MM.1S (cell line): ENCODE results near the gene FTH1.

ENCODE experiments used
- DNase-seq: peaks from one replicate; pipeline ENCODE4 v3.0.0-alpha.2; 2015
- H2AFZ ChIP-seq: fragments of 300-600 bp; sonication (generic); 2 replicates; pipeline ENCODE4 v1.6.0; 2016; ENCODE audit warnings: antibody characterized with exemption, low read length
- H3F3A ChIP-seq: fragments of 300-600 bp; sonication (generic); 2 replicates; pipeline ENCODE4 v1.6.1; 2016; ENCODE audit warnings: mild to moderate bottlenecking, antibody characterized with exemption, low read length, moderate library complexity, mixed read lengths; ENCODE audit not compliant: insufficient read depth
- H3K27ac ChIP-seq: fragments of 300-600 bp; sonication (generic); 2 replicates; pipeline ENCODE4 v1.5.1; 2016; ENCODE audit warnings: mild to moderate bottlenecking, low read length
- H3K27me3 ChIP-seq: fragments of 300-600 bp; sonication (generic); replicated peaks from 2 replicates; pipeline ENCODE4 v1.6.0; 2016; ENCODE audit warnings: low read length; ENCODE audit not compliant: insufficient read depth
- H3K36me3 ChIP-seq: fragments of 300-600 bp; sonication (generic); replicated peaks from 2 replicates; pipeline ENCODE4 v1.6.1; 2016; ENCODE audit warnings: mild to moderate bottlenecking, low read length, mixed read lengths; ENCODE audit not compliant: insufficient read depth
- H3K4me1 ChIP-seq: fragments of 300-600 bp; sonication (generic); 2 replicates; pipeline ENCODE4 v1.6.1; 2016; ENCODE audit warnings: low read length, mixed read lengths
- H3K4me2 ChIP-seq: fragments of 300-600 bp; sonication (generic); 2 replicates; pipeline ENCODE4 v1.6.0; 2016; ENCODE audit warnings: low read depth, low read length
- H3K4me3 ChIP-seq: fragments of 300-600 bp; sonication (generic); 2 replicates; pipeline ENCODE4 v1.5.1; 2016; ENCODE audit warnings: low read length, mixed read lengths
- H3K79me2 ChIP-seq: fragments of 300-600 bp; sonication (generic); 2 replicates; pipeline ENCODE4 v1.6.1; 2016; ENCODE audit warnings: mixed run types, low read length, mixed read lengths
- H3K9ac ChIP-seq: fragments of 300-600 bp; sonication (generic); 2 replicates; pipeline ENCODE4 v1.6.1; 2016; ENCODE audit warnings: low read length, mixed read lengths
- H3K9me2 ChIP-seq: fragments of 300-600 bp; sonication (generic); replicated peaks from 2 replicates; pipeline ENCODE4 v1.6.1; 2016; ENCODE audit warnings: mild to moderate bottlenecking, low read length, mixed read lengths; ENCODE audit not compliant: insufficient read depth
- H3K9me3 ChIP-seq: fragments of 300-600 bp; sonication (generic); replicated peaks from 2 replicates; pipeline ENCODE4 v1.6.1; 2016; ENCODE audit warnings: mild to moderate bottlenecking, low read length, mixed read lengths; ENCODE audit not compliant: insufficient read depth
- H4K20me1 ChIP-seq: fragments of 300-600 bp; sonication (generic); 2 replicates; pipeline ENCODE4 v1.6.1; 2016; ENCODE audit warnings: mild to moderate bottlenecking, low read length, moderate library complexity, mixed read lengths; ENCODE audit not compliant: insufficient read depth
- CTCF ChIP-seq: fragments of 300-600 bp; sonication (generic); IDR thresholded peaks from 2 replicates; pipeline ENCODE4 v1.5.1; 2016; ENCODE audit warnings: antibody characterized with exemption, low read length, mixed read lengths
- EZH2 ChIP-seq: fragments of 300-600 bp; sonication (generic); optimal IDR thresholded peaks from 2 replicates; pipeline ENCODE3; 2017; ENCODE audit warnings: low read depth, mild to moderate bottlenecking, antibody characterized with exemption, low read length, mixed read lengths
- EZH2phosphoT487 ChIP-seq: fragments of 300-600 bp; sonication (generic); IDR thresholded peaks from 2 replicates; pipeline ENCODE4 v1.6.1; 2018; ENCODE audit warnings: antibody characterized with exemption, low read length

FTH1 gene

GRCh38 chr11:61935861-61936260, 31.6 kb downstream of the FTH1 start:
- Histone ChIP-seq H2AFZ (no peak overlapping the region), H3K9ac (no peak overlapping the region), H3F3A (no peaks in the 10 kb centered on the region), H3K79me2 (no peaks in the 10 kb centered on the region), H3K9me2 (no peaks in the 10 kb centered on the region), H3K4me3 (no peak overlapping the region), H3K4me1 (no peaks in the 10 kb centered on the region), H3K27me3 (peaks cover 13% of the 10 kb centered on the region; the same call in 1 of the 2 replicates), H3K9me3 (no peaks in the 10 kb centered on the region), H3K4me2 (no peak overlapping the region), H4K20me1 (no peaks in the 10 kb centered on the region), H3K36me3 (no peaks in the 10 kb centered on the region), H3K27ac (no peak overlapping the region)
- DNase-seq: no peak
- TF ChIP-seq EZH2: no peak
- no peak for TF ChIP-seq EZH2phosphoT487
- TF ChIP-seq CTCF: no peak

- Histone ChIP-seq H3K4me1 (no peaks in the 10 kb centered on the region), H3K9ac (no peak overlapping the region), H3K9me3 (no peaks in the 10 kb centered on the region), H2AFZ (no peak overlapping the region), H4K20me1 (no peaks in the 10 kb centered on the region), H3K36me3 (no peaks in the 10 kb centered on the region), H3F3A (no peaks in the 10 kb centered on the region), H3K79me2 (no peaks in the 10 kb centered on the region), H3K27me3 (peaks cover under 1% of the 10 kb centered on the region; the same call in 1 of the 2 replicates), H3K27ac (no peak overlapping the region), H3K4me2 (no peak overlapping the region), H3K9me2 (no peaks in the 10 kb centered on the region), H3K4me3 (no peak overlapping the region)
- TF ChIP-seq EZH2 (no peak), EZH2phosphoT487 (no peak), CTCF (no peak)
- no peak for DNase-seq
Observed at GRCh38 chr11:61930933-61931332, 36.5 kb downstream of the FTH1 start.

- no peak for TF ChIP-seq EZH2
- no peak for TF ChIP-seq EZH2phosphoT487
- TF ChIP-seq CTCF: no peak
- Histone ChIP-seq H3K9me3 (no peaks in the 10 kb centered on the region), H3K79me2 (no peaks in the 10 kb centered on the region), H3F3A (no peaks in the 10 kb centered on the region), H3K4me3 (no peak overlapping the region), H4K20me1 (no peaks in the 10 kb centered on the region), H3K4me1 (no peaks in the 10 kb centered on the region), H2AFZ (no peak overlapping the region), H3K9ac (no peak overlapping the region), H3K4me2 (no peak overlapping the region), H3K9me2 (no peaks in the 10 kb centered on the region), H3K27ac (no peak overlapping the region), H3K27me3 (peaks cover 4% of the 10 kb centered on the region; the same call in 1 of the 2 replicates), H3K36me3 (no peaks in the 10 kb centered on the region)
- DNase-seq: no peak
Observed at GRCh38 chr11:61928606-61929005, 38.8 kb downstream of the FTH1 start.
